GM19467 (cell line): ENCODE measurements around the gene PFKP.
"Not testable (repeated sequence)": the region's sequence is repeated elsewhere in the genome, so short reads cannot be mapped to it uniquely, and the experiment has no call there.

Source experiments
- ATAC-seq: cut with Tn5 transposase; IDR thresholded peaks from one replicate; pipeline ENCODE4 v1.9.1; 2021; ENCODE audit warnings: mild to moderate bottlenecking, moderate library complexity; ENCODE audit not compliant: unreplicated experiment

PFKP gene

DNA sequence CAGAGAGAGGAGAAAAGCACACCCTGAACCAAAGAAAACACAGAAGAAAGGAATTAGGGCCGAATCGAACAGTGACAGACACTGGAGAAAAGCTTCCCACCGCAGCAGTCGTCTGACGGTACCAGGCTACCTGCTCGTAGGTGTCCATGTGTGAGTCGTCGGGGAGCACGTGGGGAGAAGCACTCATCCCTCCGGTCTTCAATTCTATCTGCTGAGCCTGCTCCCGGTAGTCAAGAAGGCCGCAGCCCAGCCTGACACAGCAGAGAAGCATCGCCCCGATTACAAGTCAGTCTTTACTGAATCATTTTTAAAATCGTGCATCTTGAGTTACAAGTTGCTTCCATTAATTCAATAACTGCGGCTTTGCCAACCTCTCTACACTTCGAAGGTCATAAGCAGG is 80.7 kb downstream of the PFKP start:
- ATAC-seq: no peak

- ATAC-seq: no peak
These were observed 81.6 kb downstream of the PFKP start for GRCh38 chr10:3148994-3149393.

DNA sequence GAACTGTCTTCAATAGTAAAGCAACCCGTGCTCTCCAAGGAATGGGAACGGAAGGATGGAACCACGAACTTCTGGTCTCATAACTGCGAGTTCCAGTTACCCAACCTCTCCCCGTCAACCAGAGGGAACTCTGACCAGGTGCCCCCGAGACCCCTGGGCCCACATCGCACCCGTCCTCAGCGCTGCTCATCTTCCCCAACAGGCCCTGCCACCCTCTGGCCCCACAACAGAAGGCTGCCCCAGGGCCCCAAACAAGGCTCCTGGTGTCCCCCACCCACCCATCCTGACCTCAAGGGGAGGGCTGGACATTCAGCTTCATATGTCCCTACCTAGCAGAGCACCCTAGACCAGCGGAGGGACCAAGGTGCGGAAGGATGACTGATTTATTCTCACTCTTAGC is 82.6 kb downstream of the PFKP start:
- no peak for ATAC-seq

GRCh38 chr10:3150366-3150765 is 83.0 kb downstream of the PFKP start:
- no peak for ATAC-seq

DNA sequence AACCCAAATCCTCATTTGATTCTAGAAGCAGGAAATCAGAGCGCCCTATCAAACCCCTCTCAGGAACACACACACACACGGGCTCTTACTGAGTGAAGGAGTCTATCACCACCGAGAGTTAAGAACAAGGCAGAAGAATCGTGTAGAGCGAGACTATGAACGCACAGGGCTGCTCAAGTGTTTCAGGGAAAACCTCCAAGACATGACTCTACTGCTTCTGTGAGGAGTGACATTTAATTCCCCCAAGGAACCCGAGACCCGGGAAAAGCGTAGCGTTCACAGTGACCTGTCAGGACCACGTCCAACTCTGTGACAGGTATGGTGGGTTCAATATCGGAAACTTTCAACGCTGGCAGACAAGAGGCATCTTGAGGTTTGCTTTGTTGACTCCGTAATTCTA is 83.6 kb downstream of the PFKP start:
- ATAC-seq: no peak

- ATAC-seq: no peak
These were observed 84.7 kb downstream of the PFKP start for GRCh38 chr10:3151889-3152565.

DNA sequence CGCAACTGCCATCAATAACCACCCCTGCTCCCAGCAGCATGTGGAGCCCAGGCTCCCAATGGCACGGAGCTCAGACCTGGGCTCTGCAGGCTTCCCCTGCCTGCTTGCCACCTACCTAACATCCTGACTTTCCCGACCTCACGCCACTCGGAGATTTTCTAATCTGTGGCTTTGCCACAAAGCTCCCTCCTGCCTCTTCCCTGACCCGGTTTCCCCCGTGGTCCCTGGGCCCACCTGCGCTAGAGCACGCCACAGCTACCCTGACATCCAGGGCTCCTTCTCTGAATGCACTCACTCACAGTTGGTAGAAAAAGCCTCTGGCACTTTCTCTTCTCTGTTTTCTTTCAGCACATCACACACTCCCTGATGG is 85.2 kb downstream of the PFKP start:
- ATAC-seq: no peak

GRCh38 chr10:3154666-3155065 is 87.3 kb downstream of the PFKP start:
- no peak for ATAC-seq

DNA sequence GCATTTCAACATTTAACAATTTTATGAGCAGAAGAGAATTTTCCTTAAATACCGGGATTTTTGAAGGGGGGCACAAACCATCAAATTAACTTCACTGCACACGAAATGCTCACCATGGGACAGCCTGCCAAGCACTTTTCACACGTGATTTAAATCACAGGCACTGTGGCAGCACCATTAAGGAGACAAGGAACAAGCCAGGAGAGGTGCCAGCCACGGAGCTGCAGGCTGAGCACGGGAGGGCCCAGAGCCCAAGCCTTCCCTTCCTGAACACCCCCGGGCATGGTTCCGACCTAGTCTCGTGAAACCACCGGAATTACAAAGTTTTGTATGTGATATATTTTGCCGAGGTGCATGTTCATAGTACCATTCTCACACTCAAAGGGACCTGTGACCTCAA is 91.8 kb downstream of the PFKP start:
- ATAC-seq: no peak

DNA sequence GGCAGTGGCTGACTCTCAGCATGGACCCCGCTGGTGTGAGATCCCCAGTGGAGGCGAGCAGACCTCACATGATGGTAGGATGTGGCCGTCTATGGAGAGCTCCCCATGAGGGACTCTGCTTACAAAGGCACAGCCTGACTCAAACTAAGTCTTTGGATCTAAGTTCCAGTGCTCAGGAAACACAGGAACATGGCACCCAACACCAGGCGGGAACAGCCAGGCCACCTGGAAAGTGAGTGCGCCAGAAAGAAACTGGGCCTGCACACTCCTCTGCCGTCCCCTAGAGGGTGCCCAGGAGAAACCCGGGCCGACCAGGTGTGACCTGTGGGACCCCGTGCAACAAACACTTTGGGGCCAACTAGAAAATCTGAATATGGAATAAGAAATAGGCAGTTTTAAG is 95.2 kb downstream of the PFKP start:
- no peak for ATAC-seq

GRCh38 chr10:3163879-3164278 is 96.5 kb downstream of the PFKP start:
- ATAC-seq: no peak

DNA sequence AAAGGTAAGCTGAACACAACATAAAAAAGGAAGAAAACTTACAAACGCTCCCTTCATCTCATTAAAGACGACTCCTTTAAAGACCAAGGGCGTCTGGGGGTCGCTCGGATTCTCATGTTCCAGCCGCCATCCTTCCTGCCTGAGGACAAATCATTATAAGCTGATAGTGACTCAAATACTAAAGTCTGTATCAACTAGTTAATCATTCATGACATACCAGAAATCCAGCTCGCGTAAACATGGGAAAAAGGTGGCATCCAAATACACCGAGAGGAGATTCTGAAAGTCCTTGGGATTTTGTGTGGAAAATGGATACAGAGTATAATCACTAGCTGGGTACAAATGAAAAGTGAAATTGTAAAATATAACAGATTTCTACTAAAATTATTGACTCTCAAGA is 97.8 kb downstream of the PFKP start:
- no peak for ATAC-seq

GRCh38 chr10:3166496-3167290 is 99.3 kb downstream of the PFKP start:
- ATAC-seq: no peak

DNA sequence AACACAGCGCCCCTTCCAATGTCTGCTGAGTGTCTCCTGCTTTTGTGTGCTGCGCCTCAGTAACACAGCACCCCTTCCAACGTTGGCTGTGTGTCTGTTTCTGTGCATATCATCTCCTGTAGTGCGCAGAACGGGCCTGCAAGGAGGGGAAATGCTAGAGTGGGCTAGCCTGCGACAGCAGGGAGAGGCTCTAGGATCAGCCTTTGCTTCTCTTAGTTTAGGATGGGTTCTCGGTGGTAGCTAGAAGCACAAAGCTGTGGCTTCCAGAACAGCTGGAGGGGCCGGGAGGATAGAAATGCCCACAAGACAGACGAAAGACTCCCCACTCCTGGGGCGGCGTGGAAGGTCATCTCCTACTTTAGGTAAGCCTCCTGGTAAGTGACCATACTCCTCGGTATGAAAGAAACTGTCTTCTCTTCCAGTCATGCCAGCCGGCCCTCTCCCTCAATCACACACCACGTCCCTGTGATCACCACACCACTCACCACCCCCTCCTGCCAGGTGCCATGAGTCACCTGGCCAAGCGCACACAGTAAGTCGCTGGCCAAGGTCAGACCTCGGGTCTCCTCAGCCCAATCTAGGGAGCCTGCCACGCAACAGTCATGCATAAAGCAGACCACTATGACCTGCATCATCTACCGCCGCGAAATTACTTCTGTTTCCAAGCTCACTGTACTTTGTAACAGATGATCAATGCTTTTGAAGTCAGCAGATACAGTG is 100.4 kb downstream of the PFKP start:
- ATAC-seq: no peak

- ATAC-seq: no peak
These were observed 101.9 kb downstream of the PFKP start for GRCh38 chr10:3169271-3169670.

DNA sequence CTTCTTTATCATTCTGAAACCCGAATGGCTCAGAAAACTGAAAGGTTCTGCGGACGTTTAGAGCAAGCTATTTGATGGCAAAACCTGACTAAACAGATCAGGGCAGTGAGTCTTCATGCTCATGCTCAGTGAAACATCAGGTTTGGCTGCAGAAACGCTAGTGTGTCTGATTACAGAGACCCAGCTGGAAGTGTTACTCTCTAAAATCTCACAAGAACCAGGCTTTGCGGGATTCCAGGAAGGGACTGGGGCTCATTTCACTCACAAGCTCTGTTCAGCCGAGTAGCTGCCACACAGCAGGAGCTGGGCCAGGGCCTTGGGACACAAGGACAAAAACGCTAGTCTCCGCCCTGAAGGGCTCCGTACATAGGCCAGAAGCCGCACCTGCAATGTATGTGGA is 102.3 kb downstream of the PFKP start:
- no peak for ATAC-seq

GRCh38 chr10:3171488-3171887 is 104.1 kb downstream of the PFKP start:
- not testable (repeated sequence) for ATAC-seq

GRCh38 chr10:3172081-3172445 is 104.7 kb downstream of the PFKP start:
- ATAC-seq: no peak

GRCh38 chr10:3172446-3173170 is 105.3 kb downstream of the PFKP start, which contains the start of gene PITRM1:
PITRM1 (minus strand) TSS chr10:3172782; CDS start chr10:3172772, 10 bp downstream.
- peak; percentile 98 for ATAC-seq

DNA sequence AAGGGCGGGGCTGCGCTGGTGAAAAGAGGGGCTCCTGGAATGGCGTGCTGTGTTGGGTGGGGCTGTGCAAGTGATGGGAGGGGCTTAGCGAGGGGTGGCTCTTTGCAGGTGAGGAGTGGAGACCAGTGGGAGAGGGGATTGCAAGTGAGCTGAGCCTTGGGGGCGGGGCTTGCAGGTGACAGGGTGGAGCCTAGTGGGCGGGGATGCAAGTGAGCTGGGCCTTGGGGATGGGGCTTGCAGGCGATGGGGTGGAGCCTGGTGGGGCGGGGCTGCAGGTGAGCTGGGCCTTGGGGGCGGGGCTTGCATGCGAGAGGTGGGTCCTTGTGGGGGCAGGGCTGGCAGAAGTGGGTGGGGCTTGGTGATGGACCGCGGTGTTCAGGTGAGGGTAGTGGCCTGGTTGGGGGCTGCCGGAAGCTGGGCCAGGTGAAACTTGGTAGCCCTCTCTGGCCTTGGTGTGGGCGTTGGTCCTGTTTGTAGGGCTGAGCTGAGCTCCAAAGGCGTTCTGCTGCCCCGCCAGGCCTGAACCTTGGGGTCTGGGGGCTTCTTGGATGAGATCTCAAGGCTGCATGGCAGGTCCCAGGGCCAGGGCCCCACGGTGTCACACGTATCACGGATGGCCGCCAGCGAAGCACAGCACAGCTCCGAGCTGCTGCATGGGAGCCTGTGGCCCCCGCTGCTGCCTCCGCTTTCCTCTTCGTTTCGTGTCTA is 106.0 kb downstream of the PFKP start:
- ATAC-seq: peak; percentile 24

DNA sequence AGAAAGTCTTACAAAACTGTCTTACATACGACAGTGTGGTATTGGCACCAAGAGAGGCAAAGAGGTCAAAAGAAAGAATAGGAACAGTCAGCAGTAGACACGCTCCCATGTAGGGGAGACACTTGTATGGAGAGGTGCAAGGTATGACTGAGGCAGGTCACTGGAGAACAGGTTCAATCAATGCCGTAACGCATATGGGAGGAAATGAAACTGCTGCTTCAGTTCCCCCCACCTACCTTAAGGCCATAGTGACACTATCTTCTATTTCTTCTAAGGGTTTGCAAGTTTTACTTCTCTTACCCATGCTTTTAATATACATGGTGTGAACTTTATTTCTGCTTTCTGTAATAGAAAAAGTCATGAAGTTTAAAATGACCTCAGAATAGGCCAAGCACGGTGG is 110.7 kb downstream of the PFKP start:
- ATAC-seq: no peak
